GM19239 (cell line): ENCODE results near the gene INAFM2.
A peak's percentile ranks its signal among the peaks of the same experiment; 100 is the strongest.

ENCODE experiments used
- DNase-seq: peaks from one replicate; pipeline ENCODE4 v3.0.0; 2011; ENCODE audit warnings: low spot score; ENCODE audit not compliant: insufficient read length
- FAIRE-seq: peaks from 2 replicates; lab custom pipeline; 2011; peaks lifted over from hg19 to GRCh38; lab: Jason Lieb, UNC

The INAFM2 gene

GRCh38 chr15:40338921-40339620, 15.6 kb downstream of the INAFM2 start:
- DNase-seq (no peak), FAIRE-seq (no peak)

DNA sequence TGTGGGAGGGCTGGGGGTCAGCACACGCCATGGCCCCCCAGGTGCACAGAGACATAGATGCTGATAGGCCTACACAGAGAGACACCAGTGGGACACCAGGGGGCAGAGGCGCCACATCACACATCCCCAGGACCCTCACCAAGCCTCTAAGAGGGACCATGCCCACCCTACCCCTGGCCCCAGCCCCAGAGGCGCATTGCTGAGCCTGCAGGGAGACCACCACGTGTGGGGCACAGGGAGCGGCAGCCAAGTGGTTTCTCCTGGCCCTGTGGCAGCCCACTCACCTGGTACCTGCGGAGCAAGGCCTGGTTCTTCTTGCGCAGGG, 16.1 kb downstream of the INAFM2 start:
- no peak for FAIRE-seq
- no peak for DNase-seq

DNA sequence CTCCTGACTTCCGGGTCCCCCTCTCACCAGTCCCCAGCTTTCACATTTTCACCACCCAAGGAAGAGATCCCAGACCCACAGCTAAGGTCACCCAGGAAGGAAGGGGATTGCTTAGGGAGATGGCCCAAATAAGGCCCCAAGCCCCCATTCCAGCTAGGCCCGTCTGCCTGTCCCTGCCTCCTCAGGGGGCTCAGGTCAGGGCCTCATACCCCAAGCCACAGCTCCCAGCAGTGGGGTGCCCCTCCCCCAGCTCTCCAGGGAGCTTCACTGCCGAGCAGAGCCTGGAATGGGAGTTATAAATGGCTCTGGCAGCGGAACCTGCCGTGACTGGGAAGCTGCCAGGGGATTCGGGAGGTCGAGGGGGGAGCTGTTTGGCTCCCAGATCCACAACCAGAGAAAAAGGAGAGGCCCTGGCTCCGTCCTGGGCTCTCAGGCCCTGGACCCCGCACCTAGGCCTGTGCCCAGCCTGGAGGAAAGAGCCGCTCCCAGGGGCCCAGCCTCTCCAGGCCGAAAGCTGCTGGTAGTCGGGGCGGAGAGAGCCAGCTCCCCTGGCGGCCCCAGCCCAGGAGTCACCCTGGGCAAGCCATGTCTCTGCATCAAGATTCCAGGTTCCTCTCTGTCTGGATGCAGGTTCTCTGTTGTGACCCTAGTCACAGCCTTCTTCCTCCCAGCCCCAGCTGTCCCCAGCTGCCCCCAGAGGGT, 16.7 kb downstream of the INAFM2 start:
- DNase-seq (no peak), FAIRE-seq (no peak)

GRCh38 chr15:40340740-40341400, 17.4 kb downstream of the INAFM2 start, which contains the start of gene CCDC9B:
Gene CCDC9B, minus strand, starts transcription at chr15:40340939. Its CDS starts 120 bp downstream, at chr15:40340819.
- no peak for DNase-seq

DNA sequence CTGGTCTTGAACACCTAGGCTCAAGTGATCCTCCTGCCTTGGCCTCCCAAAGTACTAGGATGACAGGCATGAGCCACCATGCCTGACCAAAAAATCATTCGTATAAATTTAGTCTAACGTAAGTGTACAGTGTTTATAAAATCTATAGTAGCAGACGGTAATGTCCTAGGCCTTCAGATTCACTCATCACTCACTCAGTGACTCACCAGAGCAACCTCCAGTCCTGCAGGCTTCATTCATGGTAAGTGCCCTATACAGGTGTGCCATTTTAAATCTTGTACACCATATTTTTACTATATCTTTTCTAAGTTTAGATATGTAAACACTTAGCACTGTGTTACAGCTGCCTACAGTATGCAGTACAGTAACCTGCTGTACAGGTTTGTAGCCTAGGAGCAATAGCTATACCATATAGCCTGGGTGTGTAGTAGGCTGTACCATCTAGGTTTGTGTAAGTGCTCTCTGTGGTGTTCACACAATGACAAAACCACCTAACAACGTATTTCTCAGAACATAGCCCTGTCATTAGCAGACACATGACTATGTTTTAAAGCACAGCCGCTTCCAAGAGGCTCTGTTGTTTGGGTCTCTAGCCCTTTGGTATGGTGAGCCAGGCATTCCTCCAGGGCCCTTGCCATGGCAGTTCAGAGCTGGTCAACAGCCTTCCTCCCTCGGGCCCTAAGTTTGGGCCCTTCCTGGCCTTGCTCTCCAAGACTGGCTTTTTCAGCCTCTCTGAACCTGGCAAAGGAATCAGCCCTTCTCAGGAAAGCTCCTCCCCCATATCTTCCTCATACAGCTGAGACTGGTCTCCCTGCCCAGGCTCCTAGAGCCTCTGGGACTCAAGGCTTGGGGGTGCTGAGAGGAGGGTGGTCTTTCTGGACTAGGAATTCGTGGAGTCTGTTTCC, 19.2 kb downstream of the INAFM2 start:
- DNase-seq: no peak
- no peak for FAIRE-seq

More at GRCh38 chr15:40340740-40341400, 17.4 kb downstream of the INAFM2 start, which contains the start of gene CCDC9B:
- no peak for FAIRE-seq

- no peak for DNase-seq
- FAIRE-seq: no peak
These were observed 20.0 kb downstream of the INAFM2 start for GRCh38 chr15:40343512-40343911.

GRCh38 chr15:40344217-40344616, 20.7 kb downstream of the INAFM2 start:
- FAIRE-seq (no peak), DNase-seq (no peak)

- FAIRE-seq: peak; percentile 78
- peak; percentile 77 for DNase-seq
These were observed 21.2 kb downstream of the INAFM2 start for GRCh38 chr15:40344631-40345120.

- FAIRE-seq (no peak), DNase-seq (no peak)
These were observed 21.9 kb downstream of the INAFM2 start for GRCh38 chr15:40345225-40345866.

GRCh38 chr15:40345867-40346578, 22.5 kb downstream of the INAFM2 start:
- FAIRE-seq: no peak
- DNase-seq: no peak

- no peak for FAIRE-seq
- DNase-seq: no peak
These were observed 23.4 kb downstream of the INAFM2 start for GRCh38 chr15:40346579-40347558.

DNA sequence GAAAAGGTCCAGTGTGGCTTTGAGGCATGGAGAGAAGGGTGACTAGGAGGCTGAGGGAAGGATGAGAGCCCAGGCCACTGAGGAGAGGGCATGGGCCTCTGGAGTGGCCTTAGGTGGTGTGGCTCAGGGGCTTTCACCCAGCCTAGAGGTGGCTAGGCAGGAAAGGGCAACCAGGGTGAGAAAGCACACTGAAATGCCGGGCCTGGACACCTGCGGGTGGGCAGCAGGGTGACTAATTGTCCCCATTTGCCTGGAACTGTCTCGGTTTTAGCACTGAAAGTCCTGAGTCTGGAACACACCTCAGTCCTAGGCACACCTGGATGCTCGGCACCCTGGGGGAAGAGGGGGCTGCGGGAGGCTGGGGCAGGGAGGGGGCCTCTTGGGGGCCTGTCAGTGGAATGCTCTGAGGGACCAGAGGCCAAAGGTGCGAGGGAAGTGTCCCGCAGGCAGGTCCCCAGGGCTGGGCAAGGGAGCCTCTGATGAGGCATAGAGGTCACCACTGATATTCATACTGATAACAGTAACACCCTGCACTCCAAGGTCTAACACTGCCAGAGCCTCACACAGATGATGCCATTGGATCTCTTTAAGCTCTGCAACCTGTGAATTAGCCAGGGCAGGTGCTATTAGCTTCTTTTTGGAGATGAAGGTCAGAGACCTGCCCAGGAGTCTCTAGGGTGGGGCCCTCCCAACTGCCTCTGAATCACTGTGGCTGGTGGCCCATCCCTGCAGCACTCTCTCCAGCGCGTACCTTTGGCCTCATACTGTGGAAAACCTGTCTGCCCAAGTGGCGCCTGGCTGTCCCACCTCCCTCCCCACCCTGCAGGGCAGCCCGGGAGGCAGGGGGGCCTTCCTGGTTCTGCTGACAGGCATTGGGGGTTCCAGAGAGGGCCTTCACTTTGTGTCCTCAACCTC, 24.3 kb downstream of the INAFM2 start:
- no peak for FAIRE-seq
- no peak for DNase-seq

DNA sequence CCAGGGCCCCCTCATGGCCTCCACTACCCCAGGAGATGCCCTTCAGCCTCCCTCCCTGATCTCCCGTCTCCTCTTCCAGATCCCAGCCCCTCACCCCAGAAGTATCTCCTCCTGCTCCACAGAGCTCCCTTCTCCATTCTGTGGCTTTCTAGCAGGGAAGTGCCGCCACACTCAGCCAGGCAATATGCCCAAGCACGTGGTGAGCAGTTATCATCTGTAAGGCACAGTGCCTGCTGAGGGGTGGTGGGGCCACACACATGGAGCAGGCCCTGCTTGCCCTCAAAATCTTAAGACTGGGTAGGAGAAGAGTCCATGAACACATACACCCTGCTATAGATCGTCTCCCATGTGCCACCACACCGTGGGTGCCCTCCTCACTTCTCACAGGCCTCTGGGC, 25.0 kb downstream of the INAFM2 start:
- DNase-seq: no peak
- no peak for FAIRE-seq

- FAIRE-seq: no peak
These were observed 25.7 kb downstream of the INAFM2 start for GRCh38 chr15:40349163-40349562.

GRCh38 chr15:40352281-40352901, 28.9 kb downstream of the INAFM2 start:
- no peak for DNase-seq
- no peak for FAIRE-seq

More at GRCh38 chr15:40349163-40349562, 25.7 kb downstream of the INAFM2 start:
- no peak for DNase-seq

- no peak for DNase-seq
- no peak for FAIRE-seq
These were observed 30.2 kb downstream of the INAFM2 start for GRCh38 chr15:40353697-40354096.
